ENCODE results near the gene ZNF280A.

ZNF280A gene

GRCh38 chr22:22520020-22520656 is at the start of gene ZNF280A:
Gene ZNF280A (minus strand): TSS chr22:22520270. CDS start chr22:22515630, 4,640 bp downstream.
- DNase-seq, result peak in 1 of 2 experiments; percentile 47

GRCh38 chr22:22569218-22569617 is 49.1 kb upstream of the ZNF280A start:
- no peak for DNase-seq

- DNase-seq, result no peak
Measured at GRCh38 chr22:22565981-22566380, 45.9 kb upstream of the ZNF280A start.

- peak; percentile 93 to 95 for DNase-seq
Measured at GRCh38 chr22:22558972-22559603, 39.0 kb upstream of the ZNF280A start, which contains the start of gene PRAME. Gene PRAME (minus strand): TSS chr22:22559265. CDS start chr22:22556832, 2,433 bp downstream.

GRCh38 chr22:22558071-22558971 is 38.3 kb upstream of the ZNF280A start:
- DNase-seq, result no peak

- DNase-seq, result no peak
Measured at GRCh38 chr22:22556995-22557925, 37.2 kb upstream of the ZNF280A start.

GRCh38 chr22:22556578-22556977 is 36.5 kb upstream of the ZNF280A start:
- DNase-seq, result no peak

- DNase-seq, result no peak
Measured at GRCh38 chr22:22555596-22555995, 35.5 kb upstream of the ZNF280A start.

GRCh38 chr22:22554587-22555284 is 34.7 kb upstream of the ZNF280A start:
- DNase-seq, result no peak

GRCh38 chr22:22553735-22554586 is 33.9 kb upstream of the ZNF280A start:
- DNase-seq, result no peak

GRCh38 chr22:22553141-22553540 is 33.1 kb upstream of the ZNF280A start:
- DNase-seq, result no peak

GRCh38 chr22:22552630-22553029 is 32.6 kb upstream of the ZNF280A start:
- DNase-seq, result no peak

GRCh38 chr22:22550789-22551434 is 30.8 kb upstream of the ZNF280A start:
- no peak for DNase-seq

GRCh38 chr22:22548910-22549309 is 28.8 kb upstream of the ZNF280A start:
- DNase-seq, result no peak

- no peak for DNase-seq
Measured at GRCh38 chr22:22548317-22548716, 28.2 kb upstream of the ZNF280A start.

- DNase-seq, result no peak
Measured at GRCh38 chr22:22547692-22548300, 27.7 kb upstream of the ZNF280A start.

GRCh38 chr22:22547226-22547625 is 27.2 kb upstream of the ZNF280A start:
- no peak for DNase-seq

GRCh38 chr22:22546490-22546889 is 26.4 kb upstream of the ZNF280A start:
- DNase-seq, result no peak

- DNase-seq, result no peak
Measured at GRCh38 chr22:22545084-22545483, 25.0 kb upstream of the ZNF280A start.

All from NCI-H1930 (cell line).